Psoas muscle (tissue), 8 donors: ENCODE results near the gene EGFL6. TPM values are rescaled to one million over a fixed set of nuclear protein-coding genes. Genes with fewer than 3 reads are reported as not detected.
"Not testable (repeated sequence)": the region's sequence is repeated elsewhere in the genome, so short reads cannot be mapped to it uniquely, and the experiment has no call there.

Experiments
- ATAC-seq, 4 donors: fragments of 200-7000 bp; cut with Tn5 transposase; one replicate each; pipeline ENCODE4 v1.9.1; 2020; ENCODE audit warnings: moderate library complexity in 3 of 4, mild to moderate bottlenecking in 2 of 4
- DNase-seq, 2 donors: peaks; one replicate each; pipeline ENCODE4 v3.0.0-alpha.2; 2020
- H3K27ac ChIP-seq: fragments of 200-600 bp; one replicate; pipeline ENCODE4 v1.8.0; 2022
- H3K27me3 ChIP-seq, 3 donors: fragments of 200-600 bp in 1 of 3; one replicate each; pipeline versions ENCODE4 v1.6.1 to v1.8.0; 2013 to 2022; ENCODE audit warnings: low read length in 2 of 3, mild to moderate bottlenecking in 2 of 3, moderate library complexity in 1 of 3; ENCODE audit not compliant: insufficient read depth in 3 of 3
- H3K36me3 ChIP-seq, 2 donors: fragments of 200-600 bp in 1 of 2; one replicate each; pipeline versions ENCODE4 v1.6.1 to v1.8.0; 2013 to 2022; ENCODE audit warnings: low read depth in 1 of 2, mild to moderate bottlenecking in 1 of 2, moderate library complexity in 1 of 2; ENCODE audit not compliant: insufficient read depth in 1 of 2
- H3K4me1 ChIP-seq: fragments of 200-600 bp; one replicate; pipeline ENCODE4 v1.8.0; 2022
- H3K4me3 ChIP-seq: fragments of 200-600 bp; one replicate; pipeline ENCODE4 v1.8.0; 2022; ENCODE audit warnings: mild to moderate bottlenecking
- H3K9me3 ChIP-seq: fragments of 200-600 bp; one replicate; pipeline ENCODE4 v1.8.0; 2022
- CTCF ChIP-seq: fragments of 200-600 bp; IDR thresholded peaks from one replicate; pipeline ENCODE4 v1.8.0; 2022; ENCODE audit warnings: antibody characterized with exemption
- WGBS, 3 donors: extraction: QIAGEN DNeasy Blood & Tissue Kit; methylation state at CpG; one replicate each; pipeline versions ENCODE4 v1.1.6 to v1.1.7; 2013; 5-methylcytosine and 5-hydroxymethylcytosine counted together
- intact Hi-C, 2 donors: fragments of 100-400 bp; cut with DNase I; formaldehyde crosslinking; loops; one replicate each; pipeline versions ENCODE4 v1.11.0 to v1.14.2; 2022
- polyA plus RNA-seq, 3 donors: library from polyadenylated mRNA; stranded (reverse); fragments of 200-250 nt; gene quantifications; one replicate each; pipeline ENCODE4 v1.2.3, GENCODE V29; 2013
- total RNA-seq, 4 donors: library from RNA; stranded (reverse); fragmentation: NEBNext Ultra II Directional in 2 of 4; extraction: Animal tissue kit (Norgen Biotek cat#: 25700) in 2 of 4; gene quantifications; one replicate each; pipeline versions ENCODE4 v1.2.1 to v1.2.4, GENCODE V29; 2021 to 2023
- donor health status: healthy with polysubstance abuse.
- donor health status: DM: no; HTN: no; CAD: no; lungs with moderate emphysema.
- donor health status: Bipolar disorder and iron deficiency.
- donor health status: healthy.
- donor health status: DM: yes; HTN: yes; CAD: no.
- donor health status: DM: no; HTN: no; CAD: no.
- donor health status: DM: no; HTN: no; CAD: no.
- donor health status: DM: yes; HTN: yes; CAD: no.

Gene EGFL6
- total and polyA plus RNA-seq, 7 donors = 0.17 TPM; not detected in 6

DNA sequence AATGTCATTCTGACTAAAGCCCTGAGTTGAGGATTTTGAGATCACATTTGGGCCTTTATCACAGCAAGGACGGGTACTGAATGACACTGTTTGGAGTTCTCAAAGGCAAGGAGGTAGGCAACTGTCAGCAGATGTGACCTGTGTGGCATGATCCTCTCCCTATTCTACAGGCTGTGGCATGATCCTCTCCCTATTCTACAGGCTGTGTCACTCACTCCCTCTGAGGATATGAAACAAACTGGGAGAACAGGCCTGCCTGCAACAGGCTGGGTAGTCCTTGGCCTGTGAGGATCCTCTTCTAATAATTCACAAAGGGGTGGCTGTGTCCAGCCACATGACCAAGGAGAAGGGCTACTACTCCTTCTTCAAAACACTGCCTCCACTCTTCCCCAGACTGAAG lies 68.6 kb downstream of the EGFL6 start:
- TF ChIP-seq CTCF = no peak
- H3K9me3 ChIP-seq = peaks cover 10% of the 10 kb centered on the region
- no peak overlapping the region for H3K4me3 ChIP-seq
- intact Hi-C loops = no loop called here
- H3K36me3 ChIP-seq = no peaks in the 10 kb centered on the region
- peaks cover 0 to 36% (median 0%) of the 10 kb centered on the region in 3 donors for H3K27me3 ChIP-seq
- no peak overlapping the region for H3K27ac ChIP-seq
- no peaks in the 10 kb centered on the region for H3K4me1 ChIP-seq
- ATAC-seq = no peak
- DNase-seq = no peak
- 67 to 86% (median 72%) methylated on average over 1 of the region's 1 CpG for WGBS, 3 donors

- no peak for TF ChIP-seq CTCF
- peaks cover 0 to 42% (median 0%) of the 10 kb centered on the region in 3 donors for H3K27me3 ChIP-seq
- no peak for DNase-seq
- WGBS, 3 donors = 46 to 76% (median 74%) methylated on average over 3 of the region's 3 CpGs
- intact Hi-C loops = no loop called here
- no peak overlapping the region for H3K27ac ChIP-seq
- H3K4me3 ChIP-seq = no peak overlapping the region
- peaks cover 10% of the 10 kb centered on the region for H3K9me3 ChIP-seq
- H3K36me3 ChIP-seq = no peaks in the 10 kb centered on the region
- H3K4me1 ChIP-seq = no peaks in the 10 kb centered on the region
- ATAC-seq = no peak
Measured at GRCh38 chrX:13638826-13639225, 69.4 kb downstream of the EGFL6 start.

DNA sequence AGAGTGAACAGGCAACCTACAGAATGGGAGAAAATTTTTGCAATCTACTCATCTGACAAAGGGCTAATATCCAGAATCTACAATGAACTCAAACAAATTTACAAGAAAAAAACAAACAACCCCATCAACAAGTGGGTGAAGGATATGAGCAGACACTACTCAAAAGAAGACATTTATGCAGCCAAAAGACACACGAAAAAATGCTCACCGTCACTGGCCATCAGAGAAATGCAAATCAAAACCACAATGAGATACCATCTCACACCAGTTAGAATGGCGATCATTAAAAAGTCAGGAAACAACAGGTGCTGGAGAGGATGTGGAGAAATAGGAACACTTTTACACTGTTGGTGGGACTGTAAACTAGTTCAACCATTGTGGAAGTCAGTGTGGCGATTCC lies 72.3 kb downstream of the EGFL6 start:
- not testable (repeated sequence) for H3K4me1 ChIP-seq, DNase-seq, H3K9me3 ChIP-seq, H3K27ac ChIP-seq, ATAC-seq, H3K4me3 ChIP-seq, H3K36me3 ChIP-seq
- intact Hi-C loops = loop anchor here in 1 of 2 donors (10.0 kb wide), 1 partner anchor 127 kb away; no protein-coding TSS in a partner anchor
- peaks cover 0 to 52% (median 0%) of the 10 kb centered on the region in 3 donors for H3K27me3 ChIP-seq
- WGBS, 3 donors = 77 to 90% (median 84%) methylated on average over 2 of the region's 4 CpGs

DNA sequence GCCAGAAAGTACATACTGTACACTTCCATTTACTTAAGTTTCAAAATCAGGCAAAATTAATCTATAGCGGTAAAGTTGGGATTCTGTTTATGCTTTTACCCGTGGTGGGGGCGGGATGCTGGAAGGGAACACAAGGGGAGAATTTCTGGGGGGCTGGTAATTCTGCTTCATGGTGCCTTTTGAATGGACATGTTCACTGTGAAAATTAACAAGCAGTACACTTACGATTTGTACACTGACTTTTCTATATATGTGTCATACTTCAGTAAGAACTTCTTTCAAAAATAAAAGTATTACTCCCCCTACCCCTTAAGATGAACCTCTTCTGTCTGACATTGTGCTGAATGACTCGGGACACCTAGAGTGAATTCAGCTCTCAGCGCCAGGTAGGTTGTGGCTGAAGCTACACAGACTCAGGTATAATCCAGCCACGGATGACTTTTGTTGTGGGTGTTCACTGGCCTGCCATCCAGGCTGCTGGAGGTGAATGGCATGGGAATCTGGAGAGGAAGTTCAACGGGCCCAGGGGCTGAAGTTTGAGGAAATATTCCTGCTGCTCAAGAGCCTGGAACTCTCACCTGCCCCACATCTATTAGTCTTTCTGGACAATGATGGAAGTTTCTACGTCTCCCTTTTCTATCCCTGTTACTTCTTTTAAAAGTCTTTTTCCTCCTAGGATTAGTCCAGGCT lies 76.2 kb downstream of the EGFL6 start:
- intact Hi-C loops = loop anchor here (2.0 to 10.0 kb wide), 2 partner anchors 131 to 139 kb away; no protein-coding TSS in a partner anchor
- no peaks in the 10 kb centered on the region for H3K4me1 ChIP-seq
- no peaks in the 10 kb centered on the region for H3K9me3 ChIP-seq
- H3K4me3 ChIP-seq = no peak overlapping the region
- no peaks in the 10 kb centered on the region for H3K36me3 ChIP-seq
- ATAC-seq = no peak
- DNase-seq = no peak
- 57 to 69% (median 60%) methylated on average over 9 of the region's 9 CpGs for WGBS, 3 donors
- peaks cover 0 to 44% (median 0%) of the 10 kb centered on the region in 3 donors for H3K27me3 ChIP-seq
- no peak overlapping the region for H3K27ac ChIP-seq
- no peak for TF ChIP-seq CTCF

- peaks cover 0 to 43% (median 0%) of the 10 kb centered on the region in 3 donors for H3K27me3 ChIP-seq
- H3K9me3 ChIP-seq = no peaks in the 10 kb centered on the region
- H3K4me1 ChIP-seq = no peaks in the 10 kb centered on the region
- DNase-seq = peak in 1 of 2 donors; percentile 44
- 39 to 49% (median 42%) methylated on average over 3 of the region's 3 CpGs for WGBS, 3 donors
- peak; percentile 54 for TF ChIP-seq CTCF
- no peaks in the 10 kb centered on the region for H3K36me3 ChIP-seq
- H3K4me3 ChIP-seq = no peak overlapping the region
- peak in 2 of 4 donors; percentile 53 to 54 for ATAC-seq
- intact Hi-C loops = loop anchor here in 1 of 2 donors (10.0 kb wide), 1 partner anchor 131 kb away; no protein-coding TSS in a partner anchor
- H3K27ac ChIP-seq = no peak overlapping the region
Measured at GRCh38 chrX:13646154-13646549, 76.8 kb downstream of the EGFL6 start.
